ENCODE data around the gene LTBP2. TPM values are rescaled to one million over a fixed set of nuclear protein-coding genes. Genes with fewer than 3 reads are reported as not detected.

The LTBP2 gene
- total RNA-seq, 1 donor from 2014 or later = 1.9 TPM

DNA sequence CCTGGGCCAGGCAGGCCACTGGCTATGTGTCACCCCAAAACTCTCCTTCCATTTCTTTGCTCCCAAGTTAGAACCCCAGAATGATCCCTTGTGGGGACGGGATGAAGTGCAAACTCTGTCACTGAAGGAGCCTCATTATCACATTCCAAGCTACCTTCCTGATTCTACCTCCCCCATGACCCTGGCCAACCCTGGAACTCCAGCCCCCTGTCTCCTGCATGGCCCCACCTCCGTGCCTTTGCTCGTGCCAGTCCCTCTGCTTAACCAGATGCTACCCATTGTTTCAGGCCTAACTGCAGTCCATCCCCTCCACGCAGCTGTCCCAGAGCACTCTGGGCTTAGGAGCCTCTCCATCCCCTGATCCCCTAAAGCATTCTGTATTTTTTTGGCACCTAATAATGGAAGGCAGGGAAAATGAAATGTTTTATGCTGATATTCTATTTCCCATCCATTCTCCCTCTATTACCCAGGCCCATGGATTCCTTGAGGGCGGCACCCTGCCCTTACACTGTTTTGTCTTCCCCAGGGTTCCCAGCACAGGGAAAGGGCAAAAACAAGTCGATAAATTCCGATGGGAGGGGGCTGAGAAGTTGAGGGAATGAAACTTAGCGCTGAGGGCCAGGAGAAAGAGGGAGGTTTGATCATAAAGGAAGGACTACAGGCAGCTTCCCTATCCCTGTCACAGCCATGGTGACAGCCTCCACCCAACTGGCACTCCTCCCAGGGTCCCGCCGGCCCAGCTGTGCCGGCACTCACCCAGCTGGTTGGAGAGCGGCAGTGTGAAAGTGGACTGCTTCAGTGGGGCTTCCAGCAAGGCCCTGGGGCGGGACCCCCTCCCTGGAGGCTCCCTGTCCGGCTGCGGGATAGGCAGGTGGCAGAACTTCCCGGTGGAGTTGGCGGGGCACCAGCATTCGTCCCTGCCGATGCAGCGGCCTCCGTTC lies 60.3 kb downstream of the LTBP2 start:
- Mint-ChIP-seq H3K27me3 (ENCODE audit: unreplicated experiment) (peaks cover 14% of the 10 kb centered on the region), H3K4me1 (ENCODE audit: unreplicated experiment) (peaks cover 13% of the 10 kb centered on the region), H3K27ac (ENCODE audit: unreplicated experiment) (no peak overlapping the region), H3K36me3 (ENCODE audit: low read depth, unreplicated experiment) (no peaks in the 10 kb centered on the region), H3K4me3 (ENCODE audit: unreplicated experiment) (no peak overlapping the region), H3K9me3 (ENCODE audit: unreplicated experiment) (no peaks in the 10 kb centered on the region)
- no peak for DNase-seq (ENCODE audit: low spot score)
- TF ChIP-seq, protein P1, sequence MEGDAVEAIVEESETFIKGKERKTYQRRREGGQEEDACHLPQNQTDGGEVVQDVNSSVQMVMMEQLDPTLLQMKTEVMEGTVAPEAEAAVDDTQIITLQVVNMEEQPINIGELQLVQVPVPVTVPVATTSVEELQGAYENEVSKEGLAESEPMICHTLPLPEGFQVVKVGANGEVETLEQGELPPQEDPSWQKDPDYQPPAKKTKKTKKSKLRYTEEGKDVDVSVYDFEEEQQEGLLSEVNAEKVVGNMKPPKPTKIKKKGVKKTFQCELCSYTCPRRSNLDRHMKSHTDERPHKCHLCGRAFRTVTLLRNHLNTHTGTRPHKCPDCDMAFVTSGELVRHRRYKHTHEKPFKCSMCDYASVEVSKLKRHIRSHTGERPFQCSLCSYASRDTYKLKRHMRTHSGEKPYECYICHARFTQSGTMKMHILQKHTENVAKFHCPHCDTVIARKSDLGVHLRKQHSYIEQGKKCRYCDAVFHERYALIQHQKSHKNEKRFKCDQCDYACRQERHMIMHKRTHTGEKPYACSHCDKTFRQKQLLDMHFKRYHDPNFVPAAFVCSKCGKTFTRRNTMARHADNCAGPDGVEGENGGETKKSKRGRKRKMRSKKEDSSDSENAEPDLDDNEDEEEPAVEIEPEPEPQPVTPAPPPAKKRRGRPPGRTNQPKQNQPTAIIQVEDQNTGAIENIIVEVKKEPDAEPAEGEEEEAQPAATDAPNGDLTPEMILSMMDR (IDR thresholded peaks at IDR 0.05; ENCODE audit: unreplicated experiment) = no peak

DNA sequence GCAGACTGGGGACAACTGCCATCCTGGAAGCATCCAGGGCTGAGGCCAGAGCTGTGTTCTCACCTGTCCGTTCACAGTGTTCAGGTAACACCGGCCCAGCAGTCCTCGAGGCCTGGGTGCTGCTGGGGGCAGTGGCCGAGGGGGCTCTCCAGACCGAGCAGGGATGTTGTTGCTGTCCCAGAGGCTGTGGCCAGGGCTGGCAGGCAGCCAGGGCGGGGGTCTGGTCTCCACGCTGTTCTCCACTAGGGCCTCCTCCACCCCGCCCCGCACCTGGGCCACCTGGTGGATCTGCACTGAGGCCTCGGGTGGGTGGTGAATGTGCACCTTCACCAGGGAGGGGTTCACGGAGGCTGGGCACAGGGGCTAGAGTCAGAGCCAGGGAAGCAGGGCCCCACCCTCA lies 61.0 kb downstream of the LTBP2 start:
- DNase-seq (ENCODE audit: low spot score) = no peak
- no peaks in the 10 kb centered on the region for H3K36me3 Mint-ChIP-seq (ENCODE audit: low read depth, unreplicated experiment)
- TF ChIP-seq, protein P1 (IDR thresholded peaks at IDR 0.05; ENCODE audit: unreplicated experiment) = no peak
- no peaks in the 10 kb centered on the region for H3K9me3 Mint-ChIP-seq (ENCODE audit: unreplicated experiment)
- H3K27me3 Mint-ChIP-seq (ENCODE audit: unreplicated experiment) = peaks cover 14% of the 10 kb centered on the region
- H3K4me3 Mint-ChIP-seq (ENCODE audit: unreplicated experiment) = no peak overlapping the region
- peaks cover 13% of the 10 kb centered on the region for H3K4me1 Mint-ChIP-seq (ENCODE audit: unreplicated experiment)
- H3K27ac Mint-ChIP-seq (ENCODE audit: unreplicated experiment) = no peak overlapping the region

DNA sequence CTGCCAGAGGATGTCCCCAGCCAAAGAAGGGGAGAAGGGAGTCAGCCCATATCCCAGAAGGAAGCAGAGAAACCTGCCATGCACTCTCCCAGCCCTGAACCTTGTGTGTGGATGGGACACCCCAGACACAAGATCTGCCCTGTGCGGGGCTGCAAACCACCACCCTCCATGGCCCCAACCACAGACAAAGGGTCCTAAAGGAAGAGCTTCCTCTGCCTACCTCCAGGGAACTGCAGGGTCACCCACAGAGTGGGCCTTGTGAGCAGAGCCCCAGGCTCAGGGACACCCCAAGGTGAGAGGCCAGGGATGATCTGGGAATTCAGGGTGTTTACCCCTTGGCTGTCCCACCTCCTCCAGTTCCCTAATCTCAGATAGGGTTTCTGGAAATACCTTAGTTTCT lies 62.0 kb downstream of the LTBP2 start:
- H3K27me3 Mint-ChIP-seq (ENCODE audit: unreplicated experiment) = peaks cover 17% of the 10 kb centered on the region
- TF ChIP-seq, protein P1 (IDR thresholded peaks at IDR 0.05; ENCODE audit: unreplicated experiment) = no peak
- H3K9me3 Mint-ChIP-seq (ENCODE audit: unreplicated experiment) = no peaks in the 10 kb centered on the region
- no peak overlapping the region for H3K27ac Mint-ChIP-seq (ENCODE audit: unreplicated experiment)
- DNase-seq (ENCODE audit: low spot score) = no peak
- H3K4me3 Mint-ChIP-seq (ENCODE audit: unreplicated experiment) = no peak overlapping the region
- peaks cover 13% of the 10 kb centered on the region for H3K4me1 Mint-ChIP-seq (ENCODE audit: unreplicated experiment)
- H3K36me3 Mint-ChIP-seq (ENCODE audit: low read depth, unreplicated experiment) = no peaks in the 10 kb centered on the region

DNA sequence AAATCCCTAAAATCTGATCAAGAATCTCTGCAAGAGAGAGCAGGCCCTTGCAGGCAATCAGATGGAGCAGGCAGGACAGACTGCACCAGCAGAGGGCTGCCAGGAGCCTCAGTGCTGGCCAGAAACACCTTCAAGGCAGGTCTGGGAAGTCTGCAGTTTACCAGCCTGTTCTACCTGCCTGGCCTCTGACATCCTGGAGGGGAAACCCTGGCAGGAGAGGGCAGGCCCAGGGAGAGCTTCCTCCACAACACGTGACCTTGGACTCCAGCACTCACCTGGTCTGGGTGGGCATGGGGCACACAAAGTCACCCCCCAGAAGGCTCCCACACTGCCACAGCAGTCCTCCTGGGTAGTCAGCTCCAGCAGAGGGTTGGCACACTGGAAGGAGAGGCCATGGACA lies 62.4 kb downstream of the LTBP2 start:
- Mint-ChIP-seq H3K27me3 (ENCODE audit: unreplicated experiment) (peaks cover 15% of the 10 kb centered on the region), H3K9me3 (ENCODE audit: unreplicated experiment) (no peaks in the 10 kb centered on the region), H3K4me1 (ENCODE audit: unreplicated experiment) (peaks cover 8% of the 10 kb centered on the region), H3K27ac (ENCODE audit: unreplicated experiment) (no peak overlapping the region), H3K4me3 (ENCODE audit: unreplicated experiment) (no peak overlapping the region), H3K36me3 (ENCODE audit: low read depth, unreplicated experiment) (no peaks in the 10 kb centered on the region)
- no peak for DNase-seq (ENCODE audit: low spot score)
- TF ChIP-seq, protein P1 (IDR thresholded peaks at IDR 0.05; ENCODE audit: unreplicated experiment) = no peak

DNA sequence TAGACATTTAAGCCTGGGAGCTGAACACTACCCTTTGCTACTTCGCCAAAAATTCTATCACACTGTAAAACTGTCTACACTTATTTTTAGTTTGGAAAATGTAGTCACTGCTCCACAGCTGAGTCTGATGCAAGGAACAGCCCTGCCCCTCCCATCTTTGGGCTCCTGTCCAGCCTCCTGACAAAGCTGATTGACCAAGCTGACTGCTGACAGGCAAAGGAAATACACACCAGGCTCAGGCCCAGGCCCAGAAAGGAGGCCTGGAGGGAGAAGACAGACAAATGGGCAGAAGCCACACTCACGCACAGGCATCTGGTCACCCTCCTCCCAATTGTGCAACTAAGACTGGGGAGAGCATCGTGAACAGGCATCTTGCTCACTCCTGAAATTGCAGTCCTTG lies 63.2 kb downstream of the LTBP2 start:
- Mint-ChIP-seq H3K36me3 (ENCODE audit: low read depth, unreplicated experiment) (no peaks in the 10 kb centered on the region), H3K4me1 (ENCODE audit: unreplicated experiment) (peaks cover 3% of the 10 kb centered on the region), H3K9me3 (ENCODE audit: unreplicated experiment) (no peaks in the 10 kb centered on the region), H3K27ac (ENCODE audit: unreplicated experiment) (no peak overlapping the region), H3K27me3 (ENCODE audit: unreplicated experiment) (peaks cover 13% of the 10 kb centered on the region), H3K4me3 (ENCODE audit: unreplicated experiment) (no peak overlapping the region)
- TF ChIP-seq, protein P1 (IDR thresholded peaks at IDR 0.05; ENCODE audit: unreplicated experiment) = no peak
- DNase-seq (ENCODE audit: low spot score) = no peak
